NCI-H345 treated with DMSO at 0.1 percent for 48 hours (cell line): Measurements from ENCODE around the gene GHDC.
"Not testable (repeated sequence)": the region's sequence is repeated elsewhere in the genome, so short reads cannot be mapped to it uniquely, and the experiment has no call there.

ENCODE experiments used
- DNase-seq: peaks from one replicate; lab custom pipeline; 2025; ENCODE audit not compliant: unreplicated experiment; lab: John Stamatoyannopoulos, UW

Gene GHDC

GRCh38 chr17:42193969-42194899 is at the start of gene GHDC:
TSS of gene GHDC (minus strand) at chr17:42194494. CDS start at chr17:42193581, 913 bp downstream.
- DNase-seq, result peak; percentile 76

GRCh38 chr17:42243493-42243982 is 49.2 kb upstream of the GHDC start:
- DNase-seq, result no peak

GRCh38 chr17:42241871-42242270 is 47.6 kb upstream of the GHDC start:
- DNase-seq, result no peak

GRCh38 chr17:42240863-42241262 is 46.6 kb upstream of the GHDC start:
- not testable (repeated sequence) for DNase-seq

DNA sequence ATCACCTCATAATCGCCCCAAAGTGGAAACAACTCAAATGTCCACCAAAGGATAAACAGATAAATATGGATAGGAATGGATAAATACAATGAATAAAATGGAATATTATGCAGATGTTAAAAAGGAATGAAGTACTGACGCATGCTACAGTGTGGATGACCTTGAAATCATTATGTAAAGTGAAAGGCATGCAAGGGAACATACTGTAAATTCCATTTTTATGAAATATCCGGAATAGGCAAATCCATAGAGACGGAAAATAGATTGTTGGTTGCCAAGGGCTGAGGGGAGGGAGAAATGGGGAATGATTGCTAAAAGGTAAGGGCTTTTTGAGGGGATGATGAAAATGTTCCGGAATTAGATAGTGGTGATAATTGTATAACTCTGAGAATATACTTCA is 45.9 kb upstream of the GHDC start:
- DNase-seq, result no peak

DNA sequence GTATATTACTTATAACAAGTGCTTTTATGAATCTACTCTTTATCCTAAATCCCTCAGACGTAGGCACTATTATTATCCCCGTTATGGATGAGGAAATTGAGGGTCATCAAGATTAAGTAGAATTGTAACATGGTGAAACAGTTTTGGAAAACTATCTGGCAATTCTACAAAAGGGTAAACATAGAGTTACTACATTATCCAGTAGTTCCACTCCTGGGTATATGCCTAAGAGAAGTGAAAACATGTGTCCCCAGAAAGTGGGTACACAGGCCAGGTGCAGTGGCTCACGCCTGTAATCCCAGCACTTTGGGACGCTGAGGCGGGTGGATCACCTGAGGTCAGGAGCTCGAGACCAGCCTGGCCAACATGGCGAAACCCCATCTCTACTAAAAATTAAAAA is 45.3 kb upstream of the GHDC start:
- not testable (repeated sequence) for DNase-seq

GRCh38 chr17:42236760-42237159 is 42.5 kb upstream of the GHDC start:
- no peak for DNase-seq

DNA sequence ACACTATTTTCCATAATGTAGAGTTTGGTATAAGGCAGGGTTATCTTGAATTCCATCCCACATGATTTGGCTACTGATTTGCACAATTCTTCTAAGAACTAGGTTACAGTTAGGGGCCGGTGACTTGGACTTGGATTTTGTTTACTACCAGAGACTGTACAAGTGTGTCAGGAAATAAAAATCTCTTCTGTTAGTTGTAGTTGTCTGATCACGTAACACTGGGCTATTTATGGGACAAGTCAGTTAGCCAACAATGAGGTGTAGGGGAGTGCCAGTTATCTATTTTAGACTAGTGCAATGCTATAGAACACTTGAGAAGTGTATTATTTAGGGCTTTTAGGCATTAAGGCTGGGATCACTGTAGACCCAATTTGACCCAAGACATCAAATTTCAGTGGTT is 39.7 kb upstream of the GHDC start:
- no peak for DNase-seq

DNA sequence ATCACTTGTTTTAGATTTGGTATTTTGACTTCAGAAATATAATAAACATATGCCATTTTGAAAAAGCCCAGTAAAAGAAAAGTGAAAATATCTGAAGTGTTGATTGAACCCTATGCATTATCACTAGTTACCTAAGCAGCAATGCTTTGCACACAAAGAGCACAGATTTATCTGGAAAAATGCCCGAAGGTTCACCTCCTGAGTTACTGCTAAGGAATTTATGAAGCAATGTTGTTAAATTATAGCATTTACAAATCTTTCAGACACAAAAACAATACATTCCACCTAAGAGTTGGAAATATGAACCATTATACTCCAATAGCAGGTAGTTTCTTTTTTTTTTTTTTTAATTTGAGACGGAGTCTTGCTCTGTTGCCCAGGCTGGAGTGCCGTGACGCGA is 38.9 kb upstream of the GHDC start:
- DNase-seq, result no peak

DNA sequence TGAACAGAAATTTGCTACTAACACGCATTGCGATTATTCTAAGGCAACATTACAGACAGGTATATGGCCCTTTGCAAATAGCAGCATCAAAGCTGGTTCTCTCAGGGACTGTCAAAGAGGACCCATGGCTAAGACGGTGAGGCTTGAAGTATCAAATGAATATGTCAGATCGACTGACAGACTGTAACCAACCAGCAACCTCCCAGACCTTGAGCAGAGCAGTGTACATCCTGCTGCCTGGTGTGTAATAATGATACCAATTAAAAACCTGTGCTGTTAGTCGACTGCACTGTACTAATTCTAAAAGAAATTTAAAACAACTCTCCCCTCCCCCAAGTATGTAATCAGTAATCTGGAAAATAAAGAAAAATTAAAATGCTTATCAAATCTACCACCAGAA is 35.9 kb upstream of the GHDC start:
- DNase-seq, result no peak

GRCh38 chr17:42227849-42228700 is 33.8 kb upstream of the GHDC start:
- DNase-seq, result no peak

- DNase-seq, result no peak
Measured at GRCh38 chr17:42225646-42226045, 31.4 kb upstream of the GHDC start.

GRCh38 chr17:42224651-42225050 is 30.4 kb upstream of the GHDC start:
- no peak for DNase-seq

GRCh38 chr17:42221886-42222745 is 27.8 kb upstream of the GHDC start:
- no peak for DNase-seq

DNA sequence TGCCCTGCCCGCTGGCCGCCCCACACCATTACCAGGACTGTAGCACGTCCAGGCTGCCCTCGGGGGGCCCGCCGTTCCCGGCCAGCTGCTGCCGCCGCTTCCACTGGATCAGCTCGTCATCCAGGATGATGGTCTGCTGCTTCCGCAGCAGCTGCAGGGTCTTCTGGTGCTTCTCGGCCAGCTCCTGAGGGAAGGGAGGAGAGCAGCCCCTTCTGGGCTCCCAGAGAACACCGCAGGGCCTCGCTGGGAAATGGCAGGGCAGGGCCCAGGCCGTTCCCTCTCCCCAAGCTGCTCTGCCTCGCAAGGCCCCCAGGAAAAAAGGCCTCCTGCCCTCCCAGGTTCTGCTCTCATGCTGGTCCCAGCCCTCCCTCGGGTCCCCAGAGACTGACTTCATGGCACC is 25.0 kb upstream of the GHDC start:
- DNase-seq, result not testable (repeated sequence)

- no peak for DNase-seq
Measured at GRCh38 chr17:42214156-42214555, 19.9 kb upstream of the GHDC start.

DNA sequence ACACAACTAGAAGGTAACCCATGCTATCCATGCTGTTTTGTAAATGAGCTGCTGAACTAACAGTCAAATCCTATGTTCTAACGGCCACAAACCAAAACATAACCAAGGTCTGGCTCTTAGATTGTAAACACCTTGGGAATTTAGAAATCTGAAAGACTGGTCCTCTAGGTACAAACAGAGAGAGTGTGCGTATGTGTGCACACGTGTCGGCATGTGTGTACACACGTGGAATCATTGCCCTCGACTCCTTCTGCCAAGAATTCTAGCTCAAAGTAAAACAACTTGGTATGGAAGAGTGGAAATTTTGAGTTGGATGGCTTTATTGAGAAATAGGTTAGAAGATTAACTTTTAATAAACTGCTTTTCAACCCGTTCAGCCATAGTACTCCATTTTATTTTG is 18.1 kb upstream of the GHDC start:
- DNase-seq, result no peak

DNA sequence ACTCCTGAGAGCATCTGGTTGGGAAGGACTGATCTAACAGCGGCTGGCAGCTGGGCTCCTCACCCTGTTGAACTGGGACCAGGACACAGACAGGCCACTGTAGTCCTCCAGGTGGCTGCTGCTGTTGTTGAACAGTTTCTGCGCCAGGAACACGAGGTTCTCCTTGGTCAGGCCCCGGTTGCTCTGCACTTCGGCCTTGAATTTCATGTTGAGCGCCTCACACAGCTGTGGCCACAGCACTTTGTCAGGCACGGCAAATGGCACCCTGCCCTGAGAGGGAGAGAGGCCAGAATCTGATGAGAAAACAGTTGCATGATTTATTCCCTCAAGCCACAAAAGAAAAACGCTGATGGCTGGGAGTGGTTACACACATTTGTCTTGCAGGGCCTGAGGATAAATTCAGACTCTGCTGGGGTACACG is 17.6 kb upstream of the GHDC start:
- DNase-seq, result not testable (repeated sequence)

GRCh38 chr17:42210046-42210445 is 15.8 kb upstream of the GHDC start:
- no peak for DNase-seq

GRCh38 chr17:42206153-42206612 is 11.9 kb upstream of the GHDC start:
- not testable (repeated sequence) for DNase-seq

- no peak for DNase-seq
Measured at GRCh38 chr17:42203354-42203753, 9.1 kb upstream of the GHDC start.
